ENCODE results near the gene AUTS2. TPM values are rescaled to one million over a fixed set of nuclear protein-coding genes. Genes with fewer than 3 reads are reported as not detected.

AUTS2 gene
- total and polyA plus RNA-seq, 2 of the 8 experiments (the other 6 are each of a cell fraction or from before 2014, with no cell fraction given), result 25.9 to 101 TPM

- H3K14ac ChIP-seq (ENCODE audit: insufficient read length), result no peak overlapping the region
- H3K79me1 ChIP-seq (ENCODE audit: low read depth, low read length), result no peaks in the 10 kb centered on the region
- H3K79me2 ChIP-seq (ENCODE audit: control insufficient read depth in 1 of 2, insufficient read depth in 2 of 2, low read length in 2 of 2), result no peaks in the 10 kb centered on the region
- WGBS, 2 experiments (ENCODE audit: extremely low coverage in 1 of 2, insufficient coverage in 1 of 2, insufficient read length in 1 of 2, insufficient replicate concordance in 2 of 2, low coverage in 1 of 2, low lambda C conversion rate in 2 of 2, missing lambda C conversion rate in 1 of 2), result 91% methylated on average over 6 of the region's 6 CpGs; no CpG with 5 or more reads in 1 of the 2 experiments
- no peaks in the 10 kb centered on the region for H3K27me3 ChIP-seq (replicated peaks in 1 of 4; ENCODE audit: control insufficient read depth in 3 of 4, extremely low read depth in 1 of 4, insufficient read depth in 3 of 4, low read length in 3 of 4)
- H3K23ac ChIP-seq (ENCODE audit: insufficient read length), result no peak overlapping the region
- no peak overlapping the region for H2AFZ ChIP-seq (ENCODE audit: low read length)
- H2AK5ac ChIP-seq (ENCODE audit: low read depth, low read length), result no peak overlapping the region
- no peak overlapping the region for H2BK5ac ChIP-seq (ENCODE audit: low read depth, low read length)
- H3K56ac ChIP-seq (replicated peaks; ENCODE audit: insufficient read length, low read depth, low read length), result no peak overlapping the region
- ChIA-PET POLR2A (ENCODE audit: partially characterized antibody) (no interaction called here), CTCF (ENCODE audit: partially characterized antibody) (interaction anchor here (0.5 to 1.4 kb wide), 2 partner anchors 13 to 32 kb away, joined by 3 to 4 read pairs; no protein-coding TSS in a partner anchor)
- H4K8ac ChIP-seq (ENCODE audit: extremely low read depth, insufficient read depth, low read length), result no peak overlapping the region
- no peak overlapping the region for H2BK120ac ChIP-seq (replicated peaks; ENCODE audit: low read depth, low read length)
- H2BK15ac ChIP-seq (ENCODE audit: low read length), result no peak overlapping the region
- DNase-seq (ENCODE audit: low read depth in 1 of 2, low spot score in 2 of 2) (no peak), FAIRE-seq (no peak)
- no peak overlapping the region for H3K9ac ChIP-seq (replicated peaks in 1 of 4; ENCODE audit: extremely low read depth in 1 of 4, low read depth in 3 of 4, low read length in 3 of 4)
- no peak overlapping the region for H3K18ac ChIP-seq (ENCODE audit: extremely low read depth, low read length)
- H4K20me1 ChIP-seq (replicated peaks in 1 of 2; ENCODE audit: control insufficient read depth in 1 of 2, insufficient read depth in 2 of 2, low read length in 2 of 2), result no peaks in the 10 kb centered on the region
- no peak overlapping the region for H3K4me3 ChIP-seq (ENCODE audit: extremely low read depth in 1 of 4, insufficient read depth in 2 of 4, low read depth in 3 of 4, low read length in 4 of 4)
- no peaks in the 10 kb centered on the region for H3K36me3 ChIP-seq (ENCODE audit: control insufficient read depth in 2 of 4, insufficient read depth in 4 of 4, low read length in 3 of 4)
- TF ChIP-seq SAP30 (IDR thresholded peaks at IDR 0.05; ENCODE audit: insufficient read depth, insufficient replicate concordance, low read length), result no peak
- no peak for TF ChIP-seq TCF12 (IDR thresholded peaks at IDR 0.05; ENCODE audit: low read depth, low read length)
- TF ChIP-seq ZNF274 (IDR thresholded peaks at IDR 0.05; ENCODE audit: borderline replicate concordance, extremely low read depth, low read length), result no peak
- TF ChIP-seq CBX5 (IDR thresholded peaks at IDR 0.05; ENCODE audit: low read depth, low read length), result no peak
- TF ChIP-seq RXRA (IDR thresholded peaks at IDR 0.05; ENCODE audit: insufficient read depth, low read depth, low read length), result no peak
- TF ChIP-seq RFX5 (IDR thresholded peaks at IDR 0.05; ENCODE audit: borderline replicate concordance, low read depth, low read length), result no peak
- TF ChIP-seq HDAC6 (IDR thresholded peaks at IDR 0.05; ENCODE audit: low read depth, low read length), result no peak
- TF ChIP-seq ASH2L (IDR thresholded peaks at IDR 0.05; ENCODE audit: low read length), result no peak
- no peak for TF ChIP-seq NRF1 (IDR thresholded peaks at IDR 0.05; ENCODE audit: low read depth, low read length)
- H3K4me1 ChIP-seq (replicated peaks in 1 of 4; ENCODE audit: control insufficient read depth in 3 of 4, insufficient read depth in 4 of 4, low read length in 3 of 4), result peaks cover 0 to 2% (median 0%) of the 10 kb centered on the region in 4 experiments; a peak in 1 of 7 replicates
- no peak overlapping the region for H3K27ac ChIP-seq (ENCODE audit: low read depth, low read length)
- H2BK20ac ChIP-seq (ENCODE audit: low read length), result no peak overlapping the region
- no peak overlapping the region for H4K5ac ChIP-seq (ENCODE audit: insufficient read length, low read depth, low read length)
- no peaks in the 10 kb centered on the region for H3K9me3 ChIP-seq (ENCODE audit: insufficient read depth in 2 of 2, low read depth in 1 of 2, low read length in 1 of 2)
- H3K23me2 ChIP-seq (ENCODE audit: low read depth, low read length), result no peaks in the 10 kb centered on the region
- no peak overlapping the region for H2BK12ac ChIP-seq (ENCODE audit: low read depth, low read length)
- H4K91ac ChIP-seq (replicated peaks; ENCODE audit: insufficient read length, low read length), result no peak overlapping the region
- H3K4me2 ChIP-seq (ENCODE audit: insufficient read depth in 1 of 2, low read depth in 2 of 2, low read length in 2 of 2), result no peak overlapping the region
- no peak overlapping the region for H3K4ac ChIP-seq (replicated peaks; ENCODE audit: insufficient read length, low read depth, low read length)
Observed at GRCh38 chr7:69690329-69690728, 92.1 kb downstream of the AUTS2 start.
